SK-N-MC (cell line): ENCODE results near the gene CACNA1C.

Experiments used
- EZH2 ChIP-seq: fragments of 200-600 bp; sonication (generic); IDR thresholded peaks from one replicate; pipeline ENCODE4 v1.6.1; 2017; ENCODE audit warnings: antibody characterized with exemption
- FOXP2 ChIP-seq: optimal IDR thresholded peaks from 2 replicates; pipeline ENCODE3; 2011; ENCODE audit warnings: mild to moderate bottlenecking, moderate library complexity; ENCODE audit not compliant: insufficient read depth; ENCODE audit errors: extremely low read length, control extremely low read depth
- POLR2AphosphoS5 ChIP-seq: IDR thresholded peaks from 2 replicates; pipeline ENCODE4 v1.6.1; 2012; ENCODE audit warnings: mild to moderate bottlenecking, low read depth, low read length, borderline replicate concordance

GRCh38 chr12:2543801-2544200, 491.0 kb downstream of the CACNA1C start:
- TF ChIP-seq EZH2 (no peak), POLR2AphosphoS5 (no peak), FOXP2 (no peak)
